Neural progenitor cell (in vitro differentiated cells): ENCODE data around the gene FKBP5. TPM values are rescaled to one million over a fixed set of nuclear protein-coding genes. Genes with fewer than 3 reads are reported as not detected.

Source experiments
- DNase-seq: peaks from one replicate; pipeline ENCODE4 v3.0.0-alpha.2; 2016; ENCODE audit warnings: low spot score
- H2AFZ ChIP-seq: fragments of 200-600 bp; sonication (generic); replicated peaks from 2 replicates; pipeline ENCODE4 v1.6.1; 2016; ENCODE audit warnings: antibody characterized with exemption
- H3F3A ChIP-seq: fragments of 200-600 bp; sonication (generic); 2 replicates; pipeline ENCODE4 v1.6.1; 2016; ENCODE audit warnings: antibody characterized with exemption, low read depth
- H3K27ac ChIP-seq: fragments of 200-600 bp; sonication (generic); 2 replicates; pipeline ENCODE4 v1.5.1; 2016; ENCODE audit warnings: mild to moderate bottlenecking
- H3K27me3 ChIP-seq: fragments of 200-600 bp; sonication (generic); 2 replicates; pipeline ENCODE4 v1.6.1; 2016; ENCODE audit warnings: mild to moderate bottlenecking, moderate library complexity
- H3K36me3 ChIP-seq: fragments of 200-600 bp; sonication (generic); 2 replicates; pipeline ENCODE4 v1.5.1; 2016
- H3K4me1 ChIP-seq: fragments of 200-600 bp; sonication (generic); 2 replicates; pipeline ENCODE4 v1.6.1; 2016; ENCODE audit warnings: mixed run types
- H3K4me2 ChIP-seq: fragments of 200-600 bp; sonication (generic); 2 replicates; pipeline ENCODE4 v1.6.1; 2016
- H3K4me3 ChIP-seq: fragments of 200-600 bp; sonication (generic); 2 replicates; pipeline ENCODE4 v1.5.1; 2016
- H3K79me2 ChIP-seq: fragments of 200-600 bp; sonication (generic); 2 replicates; pipeline ENCODE4 v1.6.1; 2016; ENCODE audit warnings: low read depth
- H3K9ac ChIP-seq: fragments of 200-600 bp; sonication (generic); 2 replicates; pipeline ENCODE4 v1.6.1; 2016
- H3K9me3 ChIP-seq: fragments of 200-600 bp; sonication (generic); 2 replicates; pipeline ENCODE4 v1.5.1; 2016; ENCODE audit warnings: low read depth
- H4K20me1 ChIP-seq: fragments of 200-600 bp; sonication (generic); 2 replicates; pipeline ENCODE4 v1.6.1; 2016; ENCODE audit warnings: low read depth
- H3K27ac Mint-ChIP-seq: 3 replicates; pipeline ENCODE4 v1.8.0; 2021; ENCODE audit warnings: mixed read lengths
- H3K27me3 Mint-ChIP-seq: 2 replicates; pipeline ENCODE4 v1.8.0; 2022; ENCODE audit warnings: low read depth, mild to moderate bottlenecking, inconsistent platforms, moderate library complexity, mixed read lengths; ENCODE audit not compliant: insufficient read depth
- H3K36me3 Mint-ChIP-seq: 3 replicates; pipeline ENCODE4 v1.8.0; 2021; ENCODE audit warnings: mixed read lengths
- H3K4me1 Mint-ChIP-seq: 3 replicates; pipeline ENCODE4 v1.8.0; 2021; ENCODE audit warnings: mixed read lengths
- H3K4me3 Mint-ChIP-seq: 3 replicates; pipeline ENCODE4 v1.8.0; 2021; ENCODE audit warnings: mild to moderate bottlenecking, moderate library complexity, mixed read lengths
- H3K9me3 Mint-ChIP-seq: 3 replicates; pipeline ENCODE4 v1.8.0; 2020; ENCODE audit warnings: mixed read lengths
- EZH2 ChIP-seq: fragments of 200-600 bp; sonication (generic); IDR thresholded peaks from 2 replicates; pipeline ENCODE4 v1.6.1; 2017; ENCODE audit warnings: antibody characterized with exemption, mild to moderate bottlenecking, moderate library complexity
- EZH2phosphoT487 ChIP-seq: fragments of 200-600 bp; sonication (generic); IDR thresholded peaks from 2 replicates; pipeline ENCODE4 v1.6.1; 2017; ENCODE audit warnings: antibody characterized with exemption
- total RNA-seq: library from RNA; depleted of rRNA; stranded (reverse); fragments of >200 nt; gene quantifications from 2 replicates; pipeline ENCODE4 v1.2.3, GENCODE V29; 2015; ENCODE audit warnings: low replicate concordance
- TF ChIP-seq, protein P1 (sequence below): fragments of 200-600 bp; sonication (generic); IDR thresholded peaks from 2 replicates; pipeline ENCODE4 v1.5.1; 2017; ENCODE audit warnings: antibody characterized with exemption, mild to moderate bottlenecking

The FKBP5 gene
- total RNA-seq, 1 donor from 2014 or later = 20.9 TPM

DNA sequence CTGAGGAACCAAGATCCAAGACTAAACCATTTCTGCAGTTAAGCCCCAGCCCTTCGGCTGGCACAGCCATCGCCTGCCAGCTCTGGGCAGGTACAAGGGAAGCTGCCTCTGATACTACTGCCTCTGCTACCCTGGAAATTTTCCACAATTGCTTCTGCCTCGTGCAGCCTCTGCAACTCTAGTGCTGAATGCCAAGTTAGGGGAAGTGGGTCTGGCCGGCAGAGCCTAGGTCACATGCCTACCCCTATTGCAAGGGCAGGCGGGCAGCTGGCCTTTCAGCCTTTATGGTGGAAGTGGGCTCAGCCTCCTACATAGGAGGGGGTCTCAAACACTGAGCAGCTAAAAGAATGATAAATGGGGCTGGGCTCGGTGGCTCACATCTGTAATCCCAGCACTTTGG is 131.5 kb downstream of the FKBP5 start:
- Histone ChIP-seq H3K9ac (no peak overlapping the region), H3K4me2 (no peak overlapping the region), H3K27me3 (no peaks in the 10 kb centered on the region), H3K4me3 (no peak overlapping the region), H2AFZ (no peak overlapping the region), H3K36me3 (no peaks in the 10 kb centered on the region), H3K9me3 (no peaks in the 10 kb centered on the region), H4K20me1 (no peaks in the 10 kb centered on the region), H3K79me2 (no peaks in the 10 kb centered on the region), H3K4me1 (no peaks in the 10 kb centered on the region), H3F3A (peaks cover 9% of the 10 kb centered on the region), H3K27ac (no peak overlapping the region)
- no peak overlapping the region for H3K4me3 Mint-ChIP-seq
- no peak for DNase-seq
- peaks cover 17% of the 10 kb centered on the region for H3K4me1 Mint-ChIP-seq
- H3K27ac Mint-ChIP-seq = no peak overlapping the region
- H3K36me3 Mint-ChIP-seq = no peaks in the 10 kb centered on the region
- peaks cover 10% of the 10 kb centered on the region for H3K9me3 Mint-ChIP-seq
- peaks cover 7% of the 10 kb centered on the region for H3K27me3 Mint-ChIP-seq
- TF ChIP-seq EZH2phosphoT487 = no peak
- no peak for TF ChIP-seq EZH2
- TF ChIP-seq, protein P1, sequence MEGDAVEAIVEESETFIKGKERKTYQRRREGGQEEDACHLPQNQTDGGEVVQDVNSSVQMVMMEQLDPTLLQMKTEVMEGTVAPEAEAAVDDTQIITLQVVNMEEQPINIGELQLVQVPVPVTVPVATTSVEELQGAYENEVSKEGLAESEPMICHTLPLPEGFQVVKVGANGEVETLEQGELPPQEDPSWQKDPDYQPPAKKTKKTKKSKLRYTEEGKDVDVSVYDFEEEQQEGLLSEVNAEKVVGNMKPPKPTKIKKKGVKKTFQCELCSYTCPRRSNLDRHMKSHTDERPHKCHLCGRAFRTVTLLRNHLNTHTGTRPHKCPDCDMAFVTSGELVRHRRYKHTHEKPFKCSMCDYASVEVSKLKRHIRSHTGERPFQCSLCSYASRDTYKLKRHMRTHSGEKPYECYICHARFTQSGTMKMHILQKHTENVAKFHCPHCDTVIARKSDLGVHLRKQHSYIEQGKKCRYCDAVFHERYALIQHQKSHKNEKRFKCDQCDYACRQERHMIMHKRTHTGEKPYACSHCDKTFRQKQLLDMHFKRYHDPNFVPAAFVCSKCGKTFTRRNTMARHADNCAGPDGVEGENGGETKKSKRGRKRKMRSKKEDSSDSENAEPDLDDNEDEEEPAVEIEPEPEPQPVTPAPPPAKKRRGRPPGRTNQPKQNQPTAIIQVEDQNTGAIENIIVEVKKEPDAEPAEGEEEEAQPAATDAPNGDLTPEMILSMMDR = no peak

DNA sequence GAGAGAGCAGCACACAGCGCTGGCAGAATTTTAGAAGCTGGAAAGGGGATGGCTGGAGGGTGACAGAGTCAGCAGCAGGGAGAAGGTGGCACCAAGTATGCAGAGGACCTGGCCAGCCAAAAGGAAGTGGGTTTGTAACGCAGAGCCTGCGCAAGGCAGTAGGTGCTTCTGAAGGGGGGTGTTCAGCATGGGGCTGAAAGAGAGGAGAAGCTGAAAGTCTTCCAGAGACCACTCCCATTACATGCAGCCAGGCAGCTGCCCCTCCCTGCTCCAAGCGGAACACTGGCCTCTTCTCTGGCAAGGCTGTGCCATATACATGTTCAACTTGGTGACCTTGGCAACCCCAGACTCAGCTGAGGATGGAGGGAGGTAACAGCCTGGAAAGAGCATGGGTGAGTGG is 133.9 kb downstream of the FKBP5 start:
- no peak overlapping the region for H3K4me2 ChIP-seq
- Mint-ChIP-seq H3K27me3 (peaks cover 7% of the 10 kb centered on the region), H3K27ac (no peak overlapping the region), H3K9me3 (peaks cover 20% of the 10 kb centered on the region), H3K36me3 (peaks cover 3% of the 10 kb centered on the region), H3K4me3 (no peak overlapping the region), H3K4me1 (peaks cover 12% of the 10 kb centered on the region)
- no peak overlapping the region for H3K27ac ChIP-seq
- H3K4me1 ChIP-seq = no peaks in the 10 kb centered on the region
- H3K4me3 ChIP-seq = no peak overlapping the region
- H3K27me3 ChIP-seq = no peaks in the 10 kb centered on the region
- no peak for DNase-seq
- H3F3A ChIP-seq = no peaks in the 10 kb centered on the region
- H3K9me3 ChIP-seq = no peaks in the 10 kb centered on the region
- TF ChIP-seq EZH2phosphoT487 (no peak), EZH2 (no peak)
- TF ChIP-seq, protein P1 = no peak
- no peaks in the 10 kb centered on the region for H3K79me2 ChIP-seq
- no peak overlapping the region for H2AFZ ChIP-seq
- no peaks in the 10 kb centered on the region for H4K20me1 ChIP-seq
- H3K36me3 ChIP-seq = no peaks in the 10 kb centered on the region
- no peak overlapping the region for H3K9ac ChIP-seq

DNA sequence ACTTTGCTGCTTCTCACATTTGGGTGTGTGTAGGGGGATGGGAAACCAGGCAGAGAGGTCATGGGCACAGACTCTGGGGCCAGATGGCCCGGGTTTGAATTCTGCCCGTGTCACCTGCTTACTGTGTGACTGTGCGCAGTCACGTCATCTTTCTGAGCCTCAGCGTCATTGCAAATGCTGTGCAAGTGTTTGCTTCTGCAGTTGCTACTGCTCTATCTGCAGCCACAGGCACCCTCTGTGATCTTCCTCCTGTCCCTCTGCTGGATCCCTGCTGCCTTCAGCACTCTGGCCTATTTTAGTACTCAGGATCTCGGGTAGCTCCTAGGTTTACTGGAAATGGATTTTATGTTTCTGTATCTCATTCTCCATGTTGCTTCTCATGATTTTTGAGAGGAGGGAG is 135.4 kb downstream of the FKBP5 start:
- no peak overlapping the region for H3K4me3 ChIP-seq
- Mint-ChIP-seq H3K9me3 (peaks cover 21% of the 10 kb centered on the region), H3K27me3 (peaks cover 4% of the 10 kb centered on the region), H3K4me1 (peaks cover 2% of the 10 kb centered on the region), H3K36me3 (peaks cover 3% of the 10 kb centered on the region), H3K4me3 (no peak overlapping the region), H3K27ac (no peak overlapping the region)
- H3K4me2 ChIP-seq = no peak overlapping the region
- H3K4me1 ChIP-seq = no peaks in the 10 kb centered on the region
- no peak overlapping the region for H2AFZ ChIP-seq
- no peaks in the 10 kb centered on the region for H3K36me3 ChIP-seq
- H3K27me3 ChIP-seq = no peaks in the 10 kb centered on the region
- no peaks in the 10 kb centered on the region for H3K9me3 ChIP-seq
- H3F3A ChIP-seq = no peaks in the 10 kb centered on the region
- no peak overlapping the region for H3K9ac ChIP-seq
- DNase-seq = no peak
- H3K27ac ChIP-seq = no peak overlapping the region
- no peak for TF ChIP-seq EZH2
- TF ChIP-seq EZH2phosphoT487 = no peak
- TF ChIP-seq, protein P1 = no peak
- H4K20me1 ChIP-seq = no peaks in the 10 kb centered on the region
- no peaks in the 10 kb centered on the region for H3K79me2 ChIP-seq
